GM18499 (cell line): Measurements from ENCODE around the gene DIS3L2.

Experiments used
- ATAC-seq: cut with Tn5 transposase; IDR thresholded peaks from one replicate; pipeline ENCODE4 v1.9.1; 2021; ENCODE audit warnings: moderate number of reproducible peaks; ENCODE audit not compliant: insufficient read depth, unreplicated experiment

DIS3L2 gene, protein sequence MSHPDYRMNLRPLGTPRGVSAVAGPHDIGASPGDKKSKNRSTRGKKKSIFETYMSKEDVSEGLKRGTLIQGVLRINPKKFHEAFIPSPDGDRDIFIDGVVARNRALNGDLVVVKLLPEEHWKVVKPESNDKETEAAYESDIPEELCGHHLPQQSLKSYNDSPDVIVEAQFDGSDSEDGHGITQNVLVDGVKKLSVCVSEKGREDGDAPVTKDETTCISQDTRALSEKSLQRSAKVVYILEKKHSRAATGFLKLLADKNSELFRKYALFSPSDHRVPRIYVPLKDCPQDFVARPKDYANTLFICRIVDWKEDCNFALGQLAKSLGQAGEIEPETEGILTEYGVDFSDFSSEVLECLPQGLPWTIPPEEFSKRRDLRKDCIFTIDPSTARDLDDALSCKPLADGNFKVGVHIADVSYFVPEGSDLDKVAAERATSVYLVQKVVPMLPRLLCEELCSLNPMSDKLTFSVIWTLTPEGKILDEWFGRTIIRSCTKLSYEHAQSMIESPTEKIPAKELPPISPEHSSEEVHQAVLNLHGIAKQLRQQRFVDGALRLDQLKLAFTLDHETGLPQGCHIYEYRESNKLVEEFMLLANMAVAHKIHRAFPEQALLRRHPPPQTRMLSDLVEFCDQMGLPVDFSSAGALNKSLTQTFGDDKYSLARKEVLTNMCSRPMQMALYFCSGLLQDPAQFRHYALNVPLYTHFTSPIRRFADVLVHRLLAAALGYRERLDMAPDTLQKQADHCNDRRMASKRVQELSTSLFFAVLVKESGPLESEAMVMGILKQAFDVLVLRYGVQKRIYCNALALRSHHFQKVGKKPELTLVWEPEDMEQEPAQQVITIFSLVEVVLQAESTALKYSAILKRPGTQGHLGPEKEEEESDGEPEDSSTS

DNA sequence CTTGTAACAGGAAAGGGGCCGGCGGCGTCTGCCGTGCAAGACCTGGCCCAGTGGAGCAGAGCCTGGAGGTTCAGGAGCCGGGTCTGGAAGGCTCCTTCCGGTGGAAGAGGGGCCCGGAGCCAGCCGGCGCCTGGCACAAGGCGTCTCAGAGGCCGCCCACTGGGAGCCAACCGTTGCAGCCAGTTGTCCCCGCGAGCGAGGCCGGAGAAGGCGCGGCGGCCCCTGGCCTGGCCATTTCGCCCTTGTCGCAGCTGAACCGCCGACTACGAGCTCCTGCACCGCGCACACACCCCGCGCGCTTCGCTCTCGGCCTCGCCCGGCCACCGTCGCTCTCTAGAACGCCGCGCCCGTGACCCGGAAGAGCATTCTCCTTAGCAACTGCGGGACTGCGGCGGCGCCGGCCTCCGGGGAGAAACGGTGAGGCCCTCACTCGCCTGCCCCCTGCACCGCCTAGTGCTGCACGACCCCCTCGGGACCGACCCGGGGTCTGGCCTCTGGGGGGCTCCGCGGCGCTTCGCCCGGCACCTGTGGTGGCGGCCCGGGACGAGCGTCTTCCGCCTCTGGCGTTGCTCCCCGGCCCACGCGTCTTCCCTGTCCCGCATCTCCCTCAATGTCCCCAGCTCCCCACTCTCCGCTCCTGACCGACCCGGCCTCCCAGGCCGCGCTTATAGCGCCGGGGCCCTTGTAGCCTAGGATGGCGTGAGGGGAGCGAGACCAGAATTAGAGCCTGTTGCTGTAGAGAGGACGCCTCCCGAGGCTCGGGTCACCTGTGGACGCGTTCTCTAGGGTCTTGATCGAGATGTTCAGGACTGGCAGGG lies at the start of gene DIS3L2:
DIS3L2 (plus strand) TSS at position 365 of the 818 bp plus-strand sequence. CDS start 53,215 bp downstream, outside the sequence.
- ATAC-seq: peak; percentile 60

DNA sequence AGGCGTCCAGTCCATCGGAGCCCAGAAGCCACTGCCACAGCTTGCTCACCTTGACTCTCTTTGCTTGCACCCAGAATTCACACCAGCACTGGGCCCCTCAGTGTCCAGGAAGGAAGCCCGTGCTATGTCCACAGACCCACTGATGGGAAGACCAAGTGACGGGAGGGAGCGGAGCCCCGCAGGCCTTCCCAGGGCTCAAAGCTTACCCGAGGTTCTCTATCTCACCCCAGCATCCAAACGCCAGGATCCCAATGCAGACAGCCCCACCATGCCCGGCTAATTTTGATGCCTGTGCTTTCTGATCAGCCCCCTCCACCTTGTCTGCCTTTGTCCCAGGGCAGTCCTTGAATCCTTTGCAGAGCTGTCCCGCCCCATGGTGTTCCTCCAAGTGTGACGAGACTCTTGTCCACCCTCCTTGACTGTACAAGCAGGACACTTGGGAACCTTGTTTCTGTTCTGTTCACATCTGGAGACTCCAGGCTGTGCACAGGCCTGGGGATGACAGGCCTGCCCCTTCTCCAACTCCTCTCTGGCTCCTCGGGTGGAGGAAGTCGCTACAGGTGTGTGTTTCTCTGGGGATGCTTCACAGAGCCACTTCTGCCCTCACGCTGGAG lies 47.3 kb upstream of the DIS3L2 start:
- ATAC-seq: no peak

DNA sequence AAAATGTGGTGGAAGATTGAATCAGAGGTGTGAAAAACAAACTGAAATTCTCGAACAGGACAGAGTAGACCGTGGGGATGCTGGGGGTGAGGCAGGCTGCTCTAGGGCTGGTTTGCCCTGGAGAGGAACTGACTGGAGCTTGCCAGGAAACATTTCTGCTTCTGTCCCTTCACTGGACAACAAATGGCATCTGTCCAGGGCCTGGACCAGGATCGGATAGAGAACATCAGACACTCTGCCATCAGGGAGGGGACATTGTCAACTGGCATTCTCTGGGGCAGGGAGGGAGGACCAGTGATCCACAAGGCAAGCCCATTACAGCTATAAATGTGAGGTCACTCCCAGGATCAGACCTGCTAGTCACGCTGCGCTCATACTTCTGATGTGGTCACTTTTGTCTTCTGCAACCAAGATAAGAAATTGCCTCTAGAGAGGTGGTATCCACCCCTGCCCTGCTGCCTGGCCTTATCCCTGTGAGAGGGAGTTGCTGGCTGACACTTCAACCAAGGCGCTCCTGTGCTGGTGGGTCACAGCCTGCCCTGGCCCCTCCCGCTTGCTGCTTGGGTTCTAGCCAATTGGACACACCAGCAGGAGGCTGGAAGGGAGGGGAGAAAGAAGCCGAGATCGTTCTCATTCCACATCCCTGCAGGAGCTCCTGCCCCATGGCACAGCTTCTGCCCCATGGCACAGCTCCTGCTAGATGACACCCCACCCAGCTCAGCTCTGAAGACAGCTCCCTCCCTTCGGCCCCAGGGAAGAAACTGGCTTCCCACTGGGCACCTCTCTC lies 44.0 kb upstream of the DIS3L2 start:
- no peak for ATAC-seq

DNA sequence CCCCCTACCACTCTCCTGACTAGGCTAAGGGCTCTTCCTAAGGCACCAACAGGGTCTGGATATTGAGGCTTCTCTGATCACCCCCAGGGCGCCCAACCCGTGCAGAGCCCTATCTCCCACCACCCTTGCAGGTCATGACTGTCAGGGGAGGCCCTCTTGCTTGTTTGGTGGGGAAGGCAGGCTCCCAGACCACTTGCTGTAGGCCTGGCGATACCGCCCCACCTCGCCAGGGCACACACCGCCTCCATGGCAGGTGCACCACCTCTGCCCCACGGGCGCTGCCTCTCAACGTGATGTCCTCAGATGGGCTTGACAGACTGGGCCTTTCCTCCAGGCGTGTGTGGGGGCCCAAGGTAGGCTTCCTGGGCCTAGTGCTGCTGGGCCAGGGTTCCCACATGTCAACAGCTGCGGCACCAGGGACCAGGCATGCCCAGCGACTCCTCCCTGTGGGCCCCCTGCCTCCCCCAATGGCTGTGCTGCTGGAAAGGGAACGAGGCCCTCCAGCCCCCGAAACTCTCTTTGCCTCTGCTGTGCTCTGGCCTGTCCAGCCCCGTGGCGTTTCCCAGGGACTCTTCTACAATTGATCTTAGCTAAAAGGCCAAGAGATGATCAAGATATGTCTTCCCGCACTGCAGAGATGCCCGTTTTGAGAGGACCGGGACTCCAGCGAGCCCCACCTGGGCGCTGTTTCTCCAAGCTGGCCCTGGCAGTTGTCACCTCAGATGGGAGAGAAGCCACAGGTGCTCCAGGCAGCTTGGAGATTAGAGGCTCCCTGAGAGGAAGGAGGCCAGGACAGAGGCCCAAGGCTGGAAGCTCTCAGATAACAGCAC lies 42.8 kb upstream of the DIS3L2 start:
- no peak for ATAC-seq

DNA sequence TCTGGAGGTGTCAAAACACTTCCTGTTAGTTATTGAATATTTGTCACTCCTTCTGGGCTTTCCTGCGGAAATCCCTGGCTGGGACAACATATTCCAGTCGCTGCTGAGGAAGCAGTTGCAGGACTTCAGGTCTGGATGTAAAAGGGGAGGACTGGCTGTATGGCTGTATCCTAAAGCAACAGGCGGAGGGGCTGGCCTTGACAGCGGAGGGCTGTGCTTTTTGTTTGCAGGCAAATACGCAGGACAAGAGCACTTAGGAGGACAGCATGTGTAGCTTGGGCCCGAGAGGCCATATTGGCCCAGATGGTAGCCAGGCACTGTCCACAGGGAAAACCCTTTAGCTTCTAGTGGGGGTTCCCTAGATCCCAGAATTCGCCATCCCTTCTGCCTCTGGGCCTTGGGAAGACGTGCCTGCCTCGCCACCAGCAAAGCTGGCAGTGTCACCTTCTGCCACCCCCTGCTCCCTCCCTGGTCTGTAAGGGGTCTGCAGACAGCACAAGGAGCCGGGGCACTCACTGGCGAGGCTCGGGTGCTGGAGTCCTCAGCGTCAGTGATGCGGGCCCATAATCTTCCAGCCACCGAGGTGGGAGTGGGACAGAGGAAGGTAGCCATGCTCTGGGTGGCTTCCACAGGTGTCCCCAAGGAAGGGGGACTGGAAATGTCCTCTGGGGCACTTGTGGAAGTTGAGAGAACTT lies 42.0 kb upstream of the DIS3L2 start:
- ATAC-seq: no peak

DNA sequence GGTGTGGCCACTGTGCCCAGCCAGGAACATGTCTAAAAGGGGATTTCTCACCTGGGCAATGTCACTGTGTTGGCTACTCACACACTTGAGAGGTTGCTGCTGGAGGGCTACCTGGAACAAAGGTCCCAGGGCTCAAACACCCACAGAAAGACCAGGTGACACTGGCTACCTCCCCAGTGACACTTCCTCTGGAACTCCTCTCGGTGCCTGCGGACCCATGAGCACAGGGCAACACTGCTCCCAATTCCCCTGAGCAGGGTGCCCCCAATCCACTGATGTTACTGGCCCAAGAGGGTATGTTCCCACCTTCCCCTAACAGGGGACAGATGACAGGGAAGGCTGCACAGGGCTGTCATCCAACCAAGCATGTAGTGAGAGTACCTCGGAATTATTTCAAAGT lies 41.1 kb upstream of the DIS3L2 start:
- ATAC-seq: no peak

DNA sequence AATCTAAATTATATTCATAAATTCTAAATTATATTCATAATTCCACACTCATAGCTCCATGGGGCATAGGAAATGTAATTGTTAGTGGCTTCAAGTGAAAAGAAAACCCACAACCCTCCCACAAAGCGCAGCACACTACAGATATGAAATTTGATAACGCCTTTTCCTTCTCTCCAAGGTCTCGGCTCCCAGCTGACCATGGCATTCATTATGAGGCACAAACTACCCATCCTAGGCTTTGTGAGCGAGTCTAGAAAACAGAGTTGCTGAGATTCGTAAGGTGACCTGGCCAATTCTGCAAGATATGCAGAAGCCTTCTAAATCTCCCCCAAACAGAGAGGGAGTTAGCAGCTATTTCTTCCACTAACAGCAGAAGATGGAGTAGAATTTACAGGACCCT lies 40.7 kb upstream of the DIS3L2 start:
- ATAC-seq: no peak

DNA sequence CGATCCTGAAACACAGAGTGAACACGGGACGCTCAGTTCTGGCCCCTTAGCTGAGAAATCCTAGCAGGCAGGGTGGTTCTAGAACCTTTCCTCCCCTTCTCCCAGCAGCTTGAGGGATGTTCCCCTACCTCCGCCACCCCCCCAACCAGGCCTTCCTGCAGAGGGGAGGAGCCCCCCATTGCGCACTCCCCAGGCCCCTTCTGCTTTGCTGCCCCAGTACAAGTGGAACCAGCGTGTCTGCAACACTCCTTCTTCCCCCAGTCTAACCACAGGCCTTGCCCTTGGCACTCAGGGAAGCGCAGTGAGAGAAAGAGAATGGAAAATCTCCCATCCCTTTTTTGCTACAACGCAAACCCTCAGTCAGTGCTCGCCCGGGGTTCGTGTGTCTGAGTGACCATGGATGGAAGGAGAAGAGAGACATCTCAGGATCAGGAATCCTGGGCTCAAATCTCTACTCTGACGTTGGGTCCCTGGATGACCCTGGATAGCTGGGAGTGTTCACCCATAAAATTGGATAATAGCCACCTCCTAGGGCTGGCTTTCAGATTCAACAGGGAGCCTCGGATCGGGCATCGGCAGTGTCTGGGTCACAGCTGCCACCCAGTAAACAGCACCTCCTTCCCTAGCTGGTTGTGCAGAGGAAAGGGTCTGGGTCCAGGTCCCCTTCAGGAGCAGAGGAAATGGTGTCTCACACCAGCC lies 39.1 kb upstream of the DIS3L2 start:
- ATAC-seq: no peak

DNA sequence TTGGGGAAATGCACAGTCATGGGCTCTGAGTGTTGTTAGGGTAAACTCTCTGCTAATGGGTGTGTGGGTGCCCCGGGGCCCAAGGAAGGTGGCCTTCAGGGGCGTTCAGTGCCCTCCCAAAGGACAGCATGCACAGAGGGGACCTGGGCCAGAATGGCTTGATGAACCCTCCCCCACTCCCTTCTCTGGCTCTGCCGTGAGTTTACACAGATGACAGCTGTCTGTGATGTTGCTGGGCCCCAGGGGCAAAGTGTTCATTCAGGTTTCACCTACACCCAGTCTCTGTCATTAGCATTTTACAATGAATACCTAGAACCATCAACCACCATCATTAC lies 38.5 kb upstream of the DIS3L2 start:
- ATAC-seq: no peak

DNA sequence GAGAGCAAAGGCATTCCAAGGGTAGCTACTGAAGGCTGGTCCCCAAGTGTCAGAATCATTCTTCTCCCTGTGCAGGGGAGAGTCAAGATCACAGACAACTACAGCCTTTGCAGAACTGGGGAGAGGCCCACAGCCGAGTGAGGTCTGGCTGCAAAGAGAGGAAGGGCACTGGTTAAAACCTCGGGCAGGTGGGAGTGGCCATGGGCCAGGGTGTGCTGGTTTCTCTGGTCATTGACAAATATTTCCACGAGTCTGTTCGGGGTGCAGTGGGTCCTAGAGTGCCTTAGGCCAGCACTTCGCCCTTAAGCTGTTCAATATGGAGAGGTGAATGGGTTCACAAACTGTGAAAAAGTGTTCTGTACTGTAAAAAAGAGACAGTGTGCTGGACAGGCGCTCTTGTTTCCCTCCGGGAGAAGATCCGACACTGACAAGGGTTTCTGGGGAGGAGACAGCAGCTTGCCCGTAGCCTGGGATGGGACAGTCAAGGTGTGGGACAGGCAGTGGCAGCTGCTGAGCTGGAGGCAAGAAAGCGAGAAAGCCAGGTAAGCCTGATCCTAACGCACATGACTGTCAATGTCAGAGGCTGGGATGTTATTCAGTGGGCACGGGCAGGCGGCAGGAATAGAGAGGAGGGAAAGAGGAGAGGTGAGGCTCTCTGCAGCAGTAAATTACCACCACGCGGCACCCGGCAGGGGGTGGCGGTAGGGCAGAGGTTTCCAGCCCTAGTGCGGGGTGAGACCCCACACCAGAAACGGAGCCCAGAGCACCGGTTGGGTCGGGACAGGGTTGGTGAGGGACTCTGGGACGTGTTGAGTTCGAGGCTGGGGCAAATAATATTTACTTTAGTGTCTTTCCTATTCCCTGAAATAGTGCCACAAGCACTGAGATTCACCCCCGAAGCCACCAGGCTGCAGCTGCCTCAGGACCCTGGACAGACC lies 37.3 kb upstream of the DIS3L2 start:
- ATAC-seq: no peak

DNA sequence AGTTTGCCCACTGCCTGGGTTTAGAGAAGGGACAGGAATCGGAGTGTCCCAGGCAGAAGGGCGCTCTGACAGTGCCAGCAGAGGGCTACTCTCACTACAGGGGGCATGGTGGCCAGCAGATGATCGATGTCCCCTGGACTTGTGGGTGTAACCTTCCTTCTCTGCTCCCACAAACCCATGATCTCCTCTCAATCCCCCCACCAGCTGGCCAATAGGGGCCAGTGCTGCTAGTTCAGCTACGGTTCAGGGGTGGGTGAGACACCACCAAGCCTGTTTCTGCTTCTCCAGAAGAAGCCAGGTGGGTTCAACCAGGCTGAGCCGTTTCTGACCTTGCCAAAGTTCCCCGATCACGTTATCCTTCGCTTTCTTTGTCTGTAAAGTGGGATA lies 36.6 kb upstream of the DIS3L2 start:
- ATAC-seq: no peak

DNA sequence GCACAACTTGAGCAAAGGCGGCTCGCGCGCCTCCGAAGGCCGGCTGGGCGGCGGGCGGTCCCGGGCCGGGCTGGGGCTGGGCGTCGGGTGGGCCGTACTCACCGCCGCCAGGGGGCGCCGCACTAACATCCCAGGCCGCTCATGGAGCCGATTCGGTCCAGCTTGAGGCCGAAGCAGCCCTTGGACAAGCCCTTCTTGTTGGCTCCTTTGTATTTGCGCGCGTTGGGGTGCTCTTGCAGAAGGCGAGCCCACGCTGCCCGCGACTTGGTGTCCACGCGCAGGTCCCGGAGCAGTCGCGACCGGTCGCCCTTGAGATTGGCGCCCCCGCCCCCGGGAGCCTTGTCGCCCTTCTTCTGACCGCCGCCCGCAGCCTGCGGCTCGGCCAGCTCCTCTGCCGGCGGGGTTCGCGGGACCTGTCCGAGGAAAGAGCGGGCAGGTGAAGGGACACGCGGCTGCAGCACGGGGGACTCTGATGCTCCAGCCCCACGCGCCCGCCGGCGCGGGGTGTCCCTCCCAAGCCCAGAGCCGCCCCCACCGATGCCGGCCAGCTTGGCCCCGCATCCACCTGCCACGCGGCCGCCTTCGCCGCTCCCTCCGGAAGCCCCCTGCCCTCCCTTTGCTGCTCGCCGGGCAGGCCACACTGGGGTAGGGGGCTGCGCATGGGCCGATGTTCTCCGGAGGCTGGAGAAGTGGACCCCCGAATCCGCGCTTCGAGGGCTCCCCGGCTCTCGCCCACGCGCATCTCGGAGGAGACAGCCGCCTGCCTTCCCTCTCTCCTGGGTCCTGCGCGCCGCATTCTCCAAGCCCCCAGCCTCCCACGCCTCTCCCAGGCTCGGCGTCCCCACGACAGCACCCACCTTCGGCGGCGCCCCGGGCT lies 36.0 kb upstream of the DIS3L2 start:
- no peak for ATAC-seq

DNA sequence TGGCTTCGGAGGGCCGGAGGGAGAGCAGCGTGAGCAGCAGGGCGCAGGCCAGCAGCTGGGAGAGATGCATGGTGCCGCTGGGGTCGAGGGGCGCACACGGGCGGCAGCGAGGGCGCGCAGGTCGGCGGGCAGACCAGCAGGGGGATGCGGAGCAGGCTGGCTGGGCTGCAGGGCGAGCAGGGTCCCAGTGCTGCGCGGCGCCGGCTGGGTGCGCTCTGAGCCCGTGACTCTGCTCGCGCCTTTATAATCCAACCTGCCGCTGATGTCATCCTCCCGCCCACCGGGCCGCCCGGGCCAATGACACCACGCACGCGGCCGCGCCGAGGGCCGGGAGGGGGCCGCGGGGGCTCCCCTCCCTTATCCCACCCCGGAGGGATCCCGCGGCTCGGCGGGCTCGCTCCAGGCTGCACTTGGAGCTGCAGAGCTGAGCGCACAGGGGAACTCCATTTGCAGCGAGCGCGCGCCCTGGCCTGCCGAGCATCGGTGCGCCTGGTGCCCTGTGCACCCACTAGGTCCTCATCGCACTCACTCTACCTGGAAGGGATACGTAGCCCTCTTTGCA lies 35.3 kb upstream of the DIS3L2 start, which contains the start of gene NPPC:
NPPC (minus strand) TSS at position 217 of the 562 bp plus-strand sequence; CDS start at position 70, 147 bp downstream.
- ATAC-seq: no peak

DNA sequence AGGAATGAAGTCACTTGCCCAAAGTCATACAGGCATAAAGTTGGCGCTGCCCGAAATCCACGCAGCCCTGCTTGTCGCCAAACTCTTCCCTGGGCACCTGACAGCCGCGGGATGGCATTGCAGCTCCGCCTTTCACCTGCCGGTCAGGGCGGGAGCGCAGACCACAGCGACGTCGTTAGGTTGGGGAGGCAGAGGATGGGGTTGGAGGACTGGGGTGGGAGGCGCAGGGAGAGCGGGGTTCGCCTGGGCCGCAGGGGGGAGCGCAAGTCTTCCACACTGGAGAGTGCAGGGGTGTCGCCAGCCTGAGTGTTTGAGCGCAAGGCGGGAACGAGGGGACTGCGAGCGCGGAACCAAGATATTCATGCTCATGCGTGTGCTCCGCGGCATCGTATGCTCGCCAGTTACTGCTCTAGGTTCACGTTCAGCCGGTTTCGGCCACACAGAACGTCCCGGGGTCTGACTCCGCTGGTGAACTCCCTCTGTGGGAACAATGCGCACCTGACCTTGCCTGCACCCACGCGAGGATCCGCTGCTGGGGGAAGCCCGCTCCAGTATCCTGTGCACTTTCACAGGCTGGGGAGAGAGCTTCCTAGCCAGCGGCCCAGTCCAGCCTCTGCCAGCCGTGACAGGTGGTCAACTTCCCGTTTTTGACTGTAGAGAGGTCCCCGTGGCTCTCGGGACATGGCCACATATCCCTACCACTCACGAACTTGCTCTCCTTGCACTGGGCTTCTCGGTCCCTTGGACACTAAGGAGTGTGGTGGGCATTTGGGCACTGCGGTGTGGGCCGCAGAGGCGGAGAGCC lies 34.5 kb upstream of the DIS3L2 start:
- no peak for ATAC-seq
